Adrenal gland (tissue), 5 donors: Measurements from ENCODE around the gene LDAH.

Source experiments
- CTCF ChIP-seq, 6 experiments: fragments of 450-650 bp in 4 of 6; fragments of 200-600 bp in 2 of 6; sonication (generic) in 1 of 6; IDR thresholded peaks; 1 replicate in 5 of 6; 2 replicates in 1 of 6; pipeline versions ENCODE4 v1.5.1 to v1.8.0; 2016 to 2021; ENCODE audit warnings: antibody characterized with exemption in 6 of 6, mild to moderate bottlenecking in 2 of 6, moderate library complexity in 1 of 6
- POLR2A ChIP-seq, 2 donors: fragments of 450-650 bp; IDR thresholded peaks; one replicate each; pipeline ENCODE4 v1.6.1; 2017; ENCODE audit warnings: antibody characterized with exemption in 2 of 2, mild to moderate bottlenecking in 2 of 2, moderate library complexity in 1 of 2
- donor health status: DM: no; HTN: no; CAD: no.

- no peak for TF ChIP-seq CTCF (IDR thresholded peaks at IDR 0.05)
- TF ChIP-seq POLR2A (IDR thresholded peaks at IDR 0.05), result no peak
Observed at GRCh38 chr2:20838016-20838415, 15.1 kb upstream of the LDAH start.
